GM21786 (cell line): ENCODE data around the gene KCNH6.

ENCODE experiments used
- ATAC-seq: cut with Tn5 transposase; IDR thresholded peaks from one replicate; pipeline ENCODE4 v1.9.1; 2021; ENCODE audit not compliant: unreplicated experiment

Gene KCNH6

DNA sequence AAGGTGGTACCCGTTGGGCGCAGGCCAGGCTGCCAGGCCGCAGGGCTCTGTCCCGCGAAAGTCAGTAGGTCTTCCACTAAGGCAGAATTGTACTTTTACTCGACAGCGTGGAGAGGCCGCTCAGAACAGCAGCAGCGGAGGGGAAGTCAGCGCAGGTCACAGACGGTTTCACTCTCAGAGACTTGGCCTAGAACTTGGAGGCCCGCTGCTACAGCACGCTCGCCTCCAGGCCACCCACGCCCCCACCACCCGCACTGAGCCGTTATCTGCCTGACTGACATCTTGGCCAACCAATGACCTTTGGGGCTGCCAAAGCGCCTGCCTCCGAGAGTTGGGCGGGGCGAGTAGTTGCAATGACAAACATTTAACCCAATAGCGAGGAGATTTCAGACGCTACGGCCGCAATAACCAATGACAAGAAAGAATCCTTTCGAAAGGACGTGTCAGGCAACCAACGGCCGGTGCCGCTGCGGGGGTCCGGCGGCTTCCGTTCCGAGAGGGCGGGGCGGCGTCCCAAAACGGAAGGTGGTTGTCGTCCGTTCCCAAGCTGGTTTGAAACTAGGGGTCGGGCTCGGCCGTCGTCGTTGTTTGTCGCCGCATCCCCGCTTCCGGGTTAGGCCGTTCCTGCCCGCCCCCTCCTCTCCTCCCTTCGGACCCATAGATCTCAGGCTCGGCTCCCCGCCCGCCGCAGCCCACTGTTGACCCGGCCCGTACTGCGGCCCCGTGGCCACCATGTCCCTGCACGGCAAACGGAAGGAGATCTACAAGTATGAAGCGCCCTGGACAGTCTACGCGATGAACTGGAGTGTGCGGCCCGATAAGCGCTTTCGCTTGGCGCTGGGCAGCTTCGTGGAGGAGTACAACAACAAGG lies 27.0 kb downstream of the KCNH6 start, which contains the start of gene DCAF7:
Gene DCAF7, plus strand, starts transcription at position 532 of the 871 bp plus-strand sequence. Its CDS starts 201 bp downstream, at position 733.
- peak; percentile 94 for ATAC-seq

DNA sequence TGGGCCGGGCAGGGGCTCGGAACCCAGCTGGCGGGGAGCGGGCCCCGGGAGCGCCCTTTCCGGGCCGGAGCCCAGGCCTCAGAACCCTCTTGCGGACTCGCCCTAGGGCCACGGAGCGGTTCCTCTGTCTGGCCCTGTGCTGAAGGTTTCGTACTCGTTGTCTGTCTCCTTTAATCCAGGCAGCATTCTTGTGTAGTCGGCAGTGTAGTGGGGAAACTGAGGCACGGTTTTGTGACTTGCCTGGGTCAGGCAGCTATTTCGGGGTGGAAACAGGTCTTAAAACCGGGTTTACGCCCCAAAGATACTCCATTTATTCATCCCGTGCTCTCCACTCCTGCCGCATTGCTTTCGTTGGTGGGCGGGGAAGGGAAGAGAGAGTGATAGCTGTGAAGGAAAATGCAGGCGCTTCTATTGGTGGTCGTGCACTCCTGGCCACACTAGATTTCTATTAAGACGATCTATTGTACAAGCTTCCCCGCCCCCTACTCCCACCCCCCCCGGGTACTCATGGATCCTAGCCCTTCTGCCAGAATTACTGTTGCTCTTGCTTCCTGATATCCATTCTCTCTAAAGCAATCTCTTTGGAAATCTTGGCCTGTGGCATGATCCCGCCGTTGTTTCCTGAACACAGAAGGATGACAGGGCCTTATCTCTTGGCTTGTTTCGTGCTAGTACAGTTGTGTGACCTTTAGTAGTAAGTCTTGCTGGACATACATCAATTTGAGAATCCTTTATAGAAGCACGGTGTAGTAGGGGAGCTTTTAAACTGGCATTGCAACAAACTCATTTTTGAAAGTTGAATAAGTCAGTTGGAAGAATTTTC lies 27.9 kb downstream of the KCNH6 start:
- no peak for ATAC-seq

DNA sequence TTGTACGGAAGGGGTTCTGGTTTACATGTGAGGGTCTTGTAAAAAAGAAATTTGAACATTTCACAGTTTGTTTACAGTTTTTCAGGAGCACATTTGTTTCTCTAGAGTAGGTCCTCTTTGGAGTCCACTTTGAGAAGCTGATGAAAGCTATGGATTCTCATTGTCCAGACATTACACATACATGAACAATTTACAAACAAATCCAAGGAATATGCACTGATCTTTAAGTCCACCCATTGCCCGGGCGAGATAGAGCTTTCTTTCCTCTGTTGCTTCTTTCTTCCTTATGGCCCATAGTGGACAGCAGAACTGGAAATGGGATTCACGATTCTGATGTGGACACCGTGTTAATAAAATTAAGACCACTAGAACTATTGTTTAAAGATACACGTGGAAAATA lies 29.1 kb downstream of the KCNH6 start:
- no peak for ATAC-seq

DNA sequence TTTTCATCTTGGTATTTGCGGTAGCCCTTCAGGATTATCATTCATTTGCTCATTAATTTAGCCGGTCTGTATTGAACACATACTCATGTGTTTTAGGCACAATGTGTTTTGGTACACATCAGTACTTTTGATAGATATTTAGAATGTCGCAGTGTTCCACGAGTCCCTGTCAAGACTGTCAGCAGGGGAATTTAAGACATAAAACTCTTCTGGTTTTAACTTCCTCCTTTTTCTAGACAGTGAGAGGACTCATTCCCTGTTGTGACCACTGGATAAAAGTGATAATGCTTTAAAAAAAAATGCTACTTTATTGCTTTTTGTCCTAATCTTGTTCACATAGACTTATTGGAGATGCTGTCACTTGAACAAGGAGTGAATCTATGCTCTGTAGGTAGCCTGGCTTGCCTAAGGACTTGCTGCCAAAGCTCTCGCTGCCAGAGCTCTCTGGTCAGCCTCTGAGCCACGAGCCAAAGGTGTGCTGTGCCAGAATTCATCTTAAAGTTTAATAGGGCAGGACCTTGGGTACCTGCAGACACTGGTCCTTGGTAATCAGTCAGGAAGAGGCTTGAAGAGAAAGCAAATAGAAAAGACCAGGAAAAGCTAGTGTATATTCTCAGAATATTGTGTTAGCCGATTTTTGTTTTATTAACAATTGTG lies 32.5 kb downstream of the KCNH6 start:
- ATAC-seq = no peak

DNA sequence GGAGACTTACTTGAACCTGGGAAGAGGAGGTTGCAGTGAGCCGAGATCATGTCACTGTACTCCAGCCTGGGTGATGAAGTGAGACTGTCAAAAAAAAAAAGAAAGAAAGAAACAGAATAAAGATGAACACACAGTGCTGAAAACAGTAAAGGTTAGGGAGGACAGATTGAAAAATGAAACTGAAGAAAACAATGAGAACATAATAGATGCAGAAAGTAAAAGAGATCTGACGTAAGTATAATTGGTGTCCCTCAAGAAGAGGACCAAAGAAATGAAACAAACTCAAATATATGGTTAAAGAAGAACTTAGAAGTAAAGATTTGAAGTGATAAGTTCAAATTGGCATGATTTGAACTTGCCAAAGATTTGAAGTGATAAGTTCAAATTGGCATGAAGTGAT lies 34.3 kb downstream of the KCNH6 start:
- ATAC-seq = no peak

DNA sequence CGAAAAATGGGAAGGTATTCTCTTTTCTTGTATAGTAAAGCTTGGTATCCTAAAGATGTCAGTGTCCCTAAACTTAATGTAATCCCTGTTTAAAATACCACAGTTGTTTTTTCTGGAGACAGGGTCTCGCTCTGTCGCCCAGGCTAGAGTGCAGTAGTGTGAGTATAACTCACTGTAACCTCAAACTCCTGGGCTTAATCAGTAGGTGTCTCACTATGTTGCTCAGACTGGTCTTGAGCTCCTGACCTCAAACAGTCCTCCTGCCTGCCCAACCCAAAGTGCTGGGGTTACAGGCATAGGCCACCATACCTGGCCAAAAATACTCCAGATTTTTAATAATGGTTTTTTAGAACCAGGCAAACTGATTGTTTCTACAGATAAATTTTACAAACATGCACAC lies 35.3 kb downstream of the KCNH6 start:
- ATAC-seq = no peak

DNA sequence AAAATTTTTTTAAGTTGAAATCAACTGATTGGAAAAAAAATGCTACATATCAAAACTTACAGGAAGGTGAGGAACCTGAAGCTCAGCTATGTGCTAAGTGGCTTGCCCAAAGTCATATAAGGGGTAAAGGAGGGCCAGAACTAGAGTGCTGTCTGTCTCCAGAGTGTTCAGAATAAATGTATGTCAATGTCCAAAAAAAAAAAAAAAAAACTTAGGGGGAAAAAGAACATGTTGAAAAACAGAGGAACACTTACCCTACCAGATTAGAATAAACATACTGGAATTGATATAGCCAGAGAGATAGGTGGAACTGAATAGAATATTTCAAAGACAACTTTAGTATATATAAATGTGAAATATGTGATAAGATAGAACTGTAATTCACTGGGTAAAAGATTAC lies 38.7 kb downstream of the KCNH6 start:
- no peak for ATAC-seq

DNA sequence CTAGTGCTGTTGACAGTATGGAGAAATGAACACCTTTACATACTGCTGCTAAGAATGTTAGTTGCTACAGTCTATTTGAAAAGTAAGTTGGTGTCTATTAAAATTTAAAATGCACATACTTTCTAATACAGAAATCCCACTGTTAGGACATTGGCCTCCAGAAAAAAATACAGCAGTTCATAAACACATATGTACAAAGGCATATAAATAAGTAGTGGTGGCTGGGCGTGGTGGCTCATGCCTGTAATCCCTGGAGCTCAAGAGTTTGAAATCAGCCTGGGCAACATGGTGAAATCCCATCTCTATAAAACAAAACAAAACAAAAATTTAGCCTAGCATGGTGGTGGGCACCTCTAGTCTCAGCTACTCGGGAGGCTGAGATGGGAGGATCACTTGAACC lies 40.2 kb downstream of the KCNH6 start:
- ATAC-seq = no peak

DNA sequence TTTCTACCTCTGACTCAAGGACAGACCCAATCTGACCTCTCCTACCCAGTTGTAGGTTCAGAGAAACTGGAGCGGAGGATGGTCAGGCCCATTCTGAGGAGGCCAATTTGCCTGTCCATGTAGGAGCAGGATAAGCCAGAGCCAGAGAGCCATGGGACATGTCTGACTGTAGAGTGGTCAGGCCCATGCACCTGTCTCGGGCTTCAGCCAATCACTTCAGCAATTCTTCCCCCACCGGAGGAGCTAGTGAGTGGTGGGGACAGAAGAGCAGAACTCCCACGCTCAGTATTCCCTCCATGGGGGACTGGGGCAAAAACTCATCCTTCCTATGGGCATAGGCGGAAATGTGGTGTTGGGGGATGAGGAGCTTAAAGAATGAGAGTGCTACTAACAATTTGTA lies 41.4 kb downstream of the KCNH6 start:
- no peak for ATAC-seq

DNA sequence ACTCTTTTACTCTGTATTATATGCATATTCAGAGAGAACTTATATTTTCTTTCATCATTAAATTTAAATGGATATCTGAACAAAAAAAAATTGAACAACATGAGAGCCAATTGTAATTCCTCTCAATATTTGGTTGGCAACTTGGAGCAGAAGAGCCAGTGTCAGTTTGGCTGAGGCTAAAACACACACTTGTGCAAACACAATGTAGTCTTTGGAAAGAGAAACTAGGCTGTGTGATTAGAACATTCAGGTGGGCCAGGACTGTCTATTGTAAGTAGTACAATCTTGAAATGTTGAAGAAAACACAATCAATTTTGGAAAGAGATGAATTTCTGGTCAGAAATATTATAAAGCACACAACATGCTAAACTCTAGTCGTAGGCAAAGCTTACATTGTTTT lies 44.1 kb downstream of the KCNH6 start:
- no peak for ATAC-seq

DNA sequence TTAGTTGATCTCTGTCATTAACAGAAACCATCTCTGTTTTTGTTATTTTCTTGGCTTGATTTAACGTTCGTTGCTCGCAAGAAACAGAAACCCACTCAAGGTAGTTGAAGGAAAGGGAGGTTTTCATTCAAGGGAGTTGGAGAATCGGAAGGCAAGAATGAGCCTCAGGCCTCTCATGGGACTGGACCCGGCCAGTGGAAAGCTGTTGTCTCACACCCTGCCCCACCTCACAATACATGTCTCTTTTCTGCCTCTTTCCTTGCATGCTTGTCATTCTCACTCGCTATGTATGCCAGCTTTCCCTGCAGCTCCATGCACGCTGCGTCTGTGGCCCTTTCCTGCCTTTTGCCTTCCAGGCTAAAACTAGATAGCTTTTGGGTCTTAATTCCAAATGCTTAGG lies 45.4 kb downstream of the KCNH6 start:
- no peak for ATAC-seq

DNA sequence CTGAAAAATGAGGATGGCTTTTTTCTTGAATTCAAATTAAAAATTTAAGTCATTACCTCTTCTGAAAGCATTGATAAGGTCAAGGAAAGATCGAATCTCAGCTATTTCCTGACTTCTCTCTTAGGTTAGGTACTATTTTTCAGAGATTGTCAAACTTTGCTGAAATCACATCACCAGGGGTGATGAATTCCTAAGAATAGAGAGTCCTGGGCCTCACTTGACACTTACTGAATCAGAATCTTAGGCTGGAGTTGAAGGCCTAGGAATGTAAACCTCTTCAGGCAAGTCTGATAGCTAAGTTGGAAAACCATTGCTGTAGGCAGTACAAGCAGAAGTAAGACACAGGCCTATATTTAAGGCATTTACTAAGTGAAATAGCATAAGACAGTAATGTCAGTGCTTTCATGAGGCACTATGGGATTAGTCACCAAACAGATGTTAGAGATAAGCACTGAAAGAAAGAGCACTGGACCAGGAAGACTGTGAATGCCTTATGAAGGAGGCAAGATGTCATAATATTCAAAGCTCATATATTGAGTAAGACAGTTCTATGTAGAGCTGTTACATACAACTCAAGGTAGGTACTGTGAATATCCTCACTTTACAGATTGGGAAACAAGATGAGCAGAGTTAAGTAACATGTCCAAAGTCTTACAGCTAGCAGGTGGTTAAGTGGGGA lies 48.6 kb downstream of the KCNH6 start:
- ATAC-seq = no peak

DNA sequence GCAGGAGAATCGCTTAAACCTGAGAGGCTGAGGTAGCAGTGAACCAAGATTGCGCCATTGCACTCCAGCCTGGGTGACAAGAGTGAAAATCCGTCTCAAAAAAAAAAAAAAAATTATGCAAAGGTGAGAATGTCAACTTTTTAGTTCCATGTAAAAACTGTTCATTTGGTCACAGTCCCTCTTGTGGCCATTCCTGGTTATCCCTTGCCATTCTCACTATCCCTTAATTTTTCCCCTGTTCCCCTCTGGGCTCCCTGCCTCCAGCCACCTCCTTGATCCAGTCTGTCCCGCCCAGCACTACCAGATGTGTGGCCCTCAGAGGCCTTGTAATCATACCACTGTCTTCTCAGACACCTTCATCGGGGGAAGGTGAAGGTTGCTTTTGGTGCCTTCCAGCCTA lies 50.5 kb downstream of the KCNH6 start:
- ATAC-seq = no peak

DNA sequence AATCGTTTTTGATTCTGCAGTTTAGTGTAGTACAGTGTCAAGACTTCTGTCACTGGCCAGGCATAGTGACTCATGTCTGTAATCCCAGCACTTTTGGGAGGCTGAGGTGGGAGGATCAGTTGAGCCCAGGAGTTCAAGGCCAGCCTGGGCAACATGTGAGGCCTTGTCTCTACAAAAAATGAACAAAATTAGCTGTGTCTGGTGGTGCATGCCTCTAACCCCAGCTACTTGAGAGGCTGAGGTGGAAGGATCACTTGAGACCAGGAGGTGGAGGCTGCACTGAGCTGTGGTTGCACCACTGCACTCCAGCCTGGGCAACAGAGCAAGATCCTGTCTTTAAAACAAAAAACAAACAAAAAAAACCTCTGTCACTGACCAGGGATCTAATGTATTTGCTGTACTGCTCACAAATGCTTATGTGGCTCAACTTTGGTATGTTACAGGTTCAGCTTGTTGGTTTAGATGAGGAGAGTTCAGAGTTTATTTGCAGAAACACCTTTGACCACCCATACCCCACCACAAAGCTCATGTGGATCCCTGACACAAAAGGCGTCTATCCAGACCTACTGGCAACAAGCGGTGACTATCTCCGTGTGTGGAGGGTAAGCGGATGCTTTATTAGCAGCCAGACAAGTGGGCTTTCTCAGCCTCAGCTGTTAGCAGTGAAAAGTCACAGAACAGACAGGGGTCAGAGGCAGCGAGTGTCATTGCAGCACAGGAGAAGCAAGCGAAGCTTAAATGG lies 55.0 kb downstream of the KCNH6 start:
- ATAC-seq = no peak

DNA sequence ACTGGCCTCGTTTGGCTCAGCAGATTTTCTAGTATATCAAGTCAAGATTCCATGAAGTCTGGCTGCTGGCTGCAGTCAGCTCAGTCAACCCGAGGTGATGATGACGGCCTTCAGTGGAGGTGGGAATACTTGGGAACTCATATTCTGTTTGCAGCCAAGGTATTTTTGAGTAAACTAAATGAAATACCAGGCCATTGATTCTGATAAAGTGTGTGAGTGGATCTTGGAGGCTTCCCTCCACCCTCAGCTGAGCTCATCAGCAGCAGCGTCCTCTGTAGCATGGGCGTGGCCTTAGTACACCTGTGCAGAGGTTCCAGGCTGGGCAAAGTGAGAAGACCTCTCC lies 55.6 kb downstream of the KCNH6 start:
- no peak for ATAC-seq

DNA sequence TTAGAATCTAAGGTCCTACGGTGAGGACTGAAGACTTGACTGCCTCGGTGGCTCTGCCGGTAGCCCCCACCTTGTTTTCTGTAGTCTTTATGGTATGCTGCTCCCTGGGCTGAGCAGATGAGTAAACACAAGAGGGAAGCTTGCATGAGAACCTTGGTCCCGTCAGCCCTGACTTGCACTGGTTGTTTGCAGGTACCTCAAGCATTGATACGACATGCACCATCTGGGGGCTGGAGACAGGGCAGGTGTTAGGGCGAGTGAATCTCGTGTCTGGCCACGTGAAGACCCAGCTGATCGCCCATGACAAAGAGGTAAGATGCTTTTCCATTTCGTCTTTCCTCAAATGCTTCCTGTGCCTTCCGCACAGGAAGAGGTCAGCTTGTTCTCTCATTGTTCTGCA lies 56.5 kb downstream of the KCNH6 start:
- no peak for ATAC-seq

DNA sequence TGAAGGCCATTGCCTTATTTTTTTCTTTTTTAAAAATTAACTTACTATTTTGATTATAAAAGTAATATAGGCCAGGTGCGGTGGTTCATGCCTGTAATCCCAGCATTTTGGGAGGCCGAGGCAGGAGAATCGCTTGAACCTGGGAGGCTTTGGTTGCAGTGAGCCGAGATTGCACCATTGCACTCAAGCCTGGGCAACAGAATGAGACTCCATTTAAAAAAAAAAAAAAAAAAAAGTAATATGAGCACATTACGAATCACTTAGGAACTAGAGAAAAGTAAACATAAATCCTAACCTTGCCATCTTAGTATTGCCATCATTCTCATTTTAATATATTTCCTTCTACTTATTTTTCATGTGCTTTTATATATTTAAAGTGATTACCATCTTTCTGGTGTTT lies 64.6 kb downstream of the KCNH6 start:
- no peak for ATAC-seq

DNA sequence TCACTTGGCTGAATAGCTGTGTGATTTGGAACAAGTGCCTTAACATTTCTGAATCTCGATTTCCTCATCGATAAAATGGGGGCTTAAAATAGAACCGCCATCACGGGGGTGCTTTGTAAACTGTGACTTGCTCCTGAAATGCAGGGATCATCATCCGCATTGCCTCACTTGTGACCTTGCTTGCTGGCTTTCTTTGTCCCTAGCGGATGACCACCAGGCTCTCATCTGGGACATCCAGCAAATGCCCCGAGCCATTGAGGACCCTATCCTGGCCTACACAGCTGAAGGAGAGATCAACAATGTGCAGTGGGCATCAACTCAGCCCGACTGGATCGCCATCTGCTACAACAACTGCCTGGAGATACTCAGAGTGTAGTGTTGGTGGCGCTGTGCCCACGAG lies 65.6 kb downstream of the KCNH6 start:
- ATAC-seq = no peak

DNA sequence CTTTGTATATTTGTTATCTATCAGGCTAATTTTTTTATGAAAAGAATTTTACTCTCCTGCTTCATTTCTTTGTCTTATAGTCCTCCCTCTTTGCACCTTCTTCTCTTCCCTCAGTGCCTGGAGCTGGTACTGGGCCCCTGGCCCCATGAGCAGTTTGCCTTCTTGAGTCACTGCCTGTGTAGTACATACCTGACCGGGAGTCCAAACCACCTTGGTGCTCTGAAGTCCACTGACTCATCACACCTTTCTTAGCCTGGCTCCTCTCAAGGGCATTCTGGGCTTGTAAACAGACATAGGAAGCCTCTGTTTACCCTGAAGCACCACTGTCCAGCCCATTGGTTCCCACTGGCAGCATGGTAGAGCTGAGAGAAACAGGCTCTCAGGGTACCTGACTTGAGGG lies 66.5 kb downstream of the KCNH6 start:
- no peak for ATAC-seq

DNA sequence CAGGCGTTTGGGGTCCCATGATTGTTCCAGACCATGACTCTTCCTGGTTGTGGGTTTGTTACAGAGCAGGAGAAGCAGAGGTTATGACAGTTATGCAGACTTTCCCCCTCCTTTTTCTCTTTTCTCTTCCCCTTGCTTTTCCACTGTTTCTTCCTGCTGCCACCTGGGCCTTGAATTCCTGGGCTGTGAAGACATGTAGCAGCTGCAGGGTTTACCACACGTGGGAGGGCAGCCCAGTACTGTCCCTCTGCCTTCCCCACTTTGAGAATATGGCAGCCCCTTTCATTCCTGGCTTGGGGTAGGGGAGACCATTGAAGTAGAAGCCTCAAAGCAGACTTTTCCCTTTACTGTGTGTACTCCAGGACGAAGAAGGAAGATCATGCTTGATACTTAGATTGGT lies 69.6 kb downstream of the KCNH6 start:
- no peak for ATAC-seq

DNA sequence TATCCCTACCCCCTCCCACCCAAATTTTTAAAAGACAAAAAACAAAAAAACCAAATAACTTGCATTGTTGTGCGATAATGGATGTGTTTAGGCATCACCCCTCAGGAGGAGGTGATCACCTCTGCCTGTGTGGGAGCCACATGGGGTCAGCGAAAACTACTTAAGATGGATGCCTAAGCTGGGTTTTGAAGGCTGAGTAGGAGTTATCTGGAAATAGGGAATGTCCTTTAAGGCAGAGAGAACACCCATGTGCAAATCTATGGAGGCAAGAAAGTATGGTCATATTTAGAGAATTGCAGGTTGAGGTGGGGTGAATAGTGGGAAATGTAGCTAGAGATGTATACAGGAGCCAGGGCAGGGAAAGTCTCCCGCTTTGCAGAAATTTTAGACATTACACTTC lies 72.0 kb downstream of the KCNH6 start:
- ATAC-seq = no peak
